HTR-8/SVneo (cell line): ENCODE measurements around the gene FBXW7.

ENCODE experiments used
- DNase-seq: peaks from one replicate; pipeline ENCODE4 v3.0.0; 2011; ENCODE audit warnings: low spot score, mixed read lengths; ENCODE audit not compliant: insufficient read length
- FAIRE-seq: peaks from 2 replicates; lab custom pipeline; 2011; peaks lifted over from hg19 to GRCh38; lab: Jason Lieb, UNC

FBXW7 gene

DNA sequence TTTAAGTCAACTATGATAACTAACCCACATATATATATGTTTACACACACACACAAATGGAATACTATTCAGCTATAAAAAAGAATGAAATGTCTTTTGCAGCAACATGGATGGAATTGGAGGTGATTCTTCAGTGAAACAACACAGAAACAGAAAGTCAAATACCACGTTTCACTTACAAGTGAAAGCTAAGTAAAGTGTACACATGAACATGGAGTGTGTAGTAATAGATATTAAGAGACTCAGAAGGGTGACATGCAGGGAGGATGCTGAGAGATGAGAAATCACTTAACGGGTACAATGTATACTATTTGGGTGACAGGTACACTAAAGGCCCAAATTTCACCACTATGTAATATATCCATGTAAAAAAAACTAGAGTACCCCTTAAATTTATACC lies 146.5 kb downstream of the FBXW7 start:
- DNase-seq, result no peak
- no peak for FAIRE-seq

DNA sequence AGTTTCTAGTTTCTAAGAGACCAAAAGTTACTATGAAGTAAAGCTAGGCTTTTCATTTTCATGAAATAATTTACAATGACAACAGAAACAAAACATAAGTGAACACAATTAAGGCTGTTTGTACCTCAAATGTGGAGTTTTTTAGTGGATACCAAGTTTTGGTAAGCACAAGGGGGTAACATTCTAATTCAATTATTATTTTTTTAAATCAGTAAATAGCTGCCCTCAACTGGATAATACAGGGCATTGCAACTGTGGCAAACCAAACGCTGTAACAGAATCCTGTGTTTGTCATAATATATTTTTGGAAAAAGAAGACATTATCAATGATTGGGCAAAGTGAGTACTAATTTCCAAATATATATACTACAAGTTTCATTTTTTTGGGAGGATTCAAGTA lies 150.3 kb downstream of the FBXW7 start:
- FAIRE-seq (no peak), DNase-seq (no peak)

DNA sequence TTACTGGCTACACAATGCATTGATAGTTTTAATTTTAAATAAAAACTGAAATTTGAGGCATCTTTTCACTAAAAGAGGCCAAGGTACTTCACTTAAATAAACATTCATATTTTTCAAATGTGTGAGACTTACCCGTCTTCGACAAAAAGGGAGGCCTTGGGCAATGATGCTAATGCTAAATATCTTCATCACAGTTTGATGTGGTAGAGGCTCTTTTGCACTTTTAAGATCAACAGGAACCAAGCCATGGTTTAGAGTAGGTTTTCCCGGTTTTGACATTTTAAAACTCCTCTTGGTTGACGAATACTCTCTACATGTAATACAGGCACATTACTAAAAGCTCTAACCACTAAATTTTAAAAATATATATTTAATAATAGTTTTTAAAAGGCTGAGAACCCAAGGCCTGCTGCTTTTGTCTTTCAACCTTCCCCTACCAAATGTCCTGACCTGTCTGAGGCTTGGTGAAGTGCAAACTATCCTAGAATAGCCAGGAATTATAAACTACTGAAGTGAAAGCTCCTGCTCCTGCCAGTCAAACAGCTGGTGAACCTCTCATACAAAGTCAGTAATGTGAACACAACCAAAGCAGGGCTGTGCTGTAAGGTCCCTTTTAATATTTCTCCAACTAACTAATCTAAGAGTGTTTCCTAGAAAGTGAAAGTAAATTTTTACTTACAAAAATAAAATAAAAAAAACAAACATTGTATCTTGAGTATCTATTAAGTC lies 153.7 kb downstream of the FBXW7 start:
- FAIRE-seq (no peak), DNase-seq (no peak)

DNA sequence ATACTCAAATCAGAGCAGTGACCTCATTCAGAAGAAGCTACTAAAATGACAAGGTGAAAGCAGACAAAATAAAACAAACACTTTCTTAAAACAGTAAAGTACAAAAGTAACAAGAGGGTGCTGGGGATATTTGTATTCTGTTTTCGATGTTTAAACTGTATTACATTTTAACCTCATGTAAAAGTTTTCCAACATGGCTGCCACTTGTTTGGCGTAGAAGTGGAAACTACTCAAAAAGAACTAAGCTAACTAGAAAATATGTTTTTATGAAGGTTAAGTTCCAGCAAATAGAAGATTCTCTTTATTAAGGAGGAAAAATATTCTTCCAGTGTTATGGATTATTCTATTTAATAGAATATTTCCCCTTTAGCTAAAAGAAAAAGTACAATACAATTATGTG lies 155.0 kb downstream of the FBXW7 start:
- no peak for DNase-seq
- no peak for FAIRE-seq

DNA sequence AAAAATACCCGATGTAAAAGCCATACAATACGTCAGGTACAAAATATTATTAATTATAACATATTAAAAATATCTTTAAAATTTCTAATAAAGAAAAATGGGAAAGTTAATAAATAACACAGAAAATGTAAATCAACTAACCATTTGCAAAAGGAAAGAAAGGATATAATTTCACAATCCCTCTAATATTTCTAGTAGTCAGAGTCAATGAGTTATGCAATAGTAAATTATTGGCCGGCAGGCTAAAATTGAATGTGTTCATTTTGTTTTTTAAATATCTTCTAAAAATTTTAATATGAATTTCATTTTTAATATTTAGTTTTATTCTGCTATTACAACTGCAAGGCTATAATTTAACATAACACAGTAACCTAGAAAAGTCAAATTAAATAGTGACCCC lies 155.7 kb downstream of the FBXW7 start:
- FAIRE-seq (no peak), DNase-seq (no peak)

DNA sequence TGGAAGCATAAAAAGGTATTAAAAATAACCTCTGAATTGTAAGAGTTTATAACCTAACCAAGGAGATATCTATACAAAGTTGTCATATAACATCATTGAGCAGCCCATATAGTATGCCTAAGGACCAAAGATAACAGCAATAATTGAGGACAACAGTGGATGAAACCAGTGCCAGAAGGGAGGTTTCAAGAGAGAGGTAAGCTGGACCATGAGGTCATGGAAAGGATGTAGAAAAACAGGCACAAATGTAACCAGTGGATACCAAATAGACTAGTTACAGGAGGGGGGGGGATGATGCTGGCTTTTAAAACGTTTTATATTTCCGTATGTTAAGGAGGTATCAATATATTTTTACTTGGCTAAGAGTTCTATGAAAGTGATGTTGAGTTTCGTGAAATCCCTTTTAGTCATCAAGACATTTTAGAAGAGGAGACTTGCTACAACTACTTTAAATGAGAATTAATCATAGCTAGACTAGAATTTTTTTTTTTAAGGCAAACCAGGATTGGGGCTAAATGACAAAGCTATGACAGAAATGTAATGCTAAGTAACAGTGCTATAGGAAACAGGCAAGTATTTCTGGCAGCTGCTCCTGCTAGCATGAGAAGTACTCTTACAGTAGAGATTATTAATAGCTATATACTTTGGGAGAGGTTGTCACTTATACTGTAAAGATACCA lies 161.1 kb downstream of the FBXW7 start:
- DNase-seq, result no peak
- no peak for FAIRE-seq

DNA sequence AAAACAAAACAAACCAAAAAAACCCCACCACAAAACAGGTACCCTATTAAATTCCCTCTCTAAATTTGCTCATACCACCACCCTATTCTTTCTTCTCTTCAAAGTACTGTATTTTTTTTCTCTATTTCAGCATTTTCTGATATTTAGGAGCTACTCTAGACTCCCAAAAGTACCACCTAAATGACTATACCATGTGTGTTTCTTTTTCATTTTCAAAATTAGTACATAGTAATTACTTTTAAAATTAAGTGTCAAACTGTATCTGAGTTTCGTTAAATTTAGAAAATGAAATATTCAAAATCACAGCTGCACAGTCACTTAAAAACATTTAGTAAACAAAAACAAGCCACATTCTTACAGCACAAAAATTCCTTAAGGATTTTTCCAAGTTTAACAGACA lies 161.7 kb downstream of the FBXW7 start:
- DNase-seq (no peak), FAIRE-seq (no peak)

DNA sequence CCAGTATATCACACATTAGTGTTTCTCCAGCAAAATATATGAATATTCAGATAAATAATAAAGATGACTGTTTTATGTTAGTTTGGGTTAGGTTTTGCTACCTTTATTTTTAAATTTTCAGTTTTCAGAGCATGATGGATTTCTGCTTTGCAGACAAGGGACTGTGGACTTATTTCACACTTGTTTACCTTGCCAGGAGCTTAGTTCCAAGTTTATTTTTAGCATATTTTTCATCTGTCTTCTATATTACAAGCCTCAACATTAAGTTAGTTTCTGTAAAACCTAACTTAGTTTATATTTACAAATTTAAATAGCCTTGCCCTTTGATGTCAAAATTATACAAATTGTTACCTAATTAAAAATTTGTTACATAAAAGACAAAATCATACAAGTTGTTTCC lies 163.4 kb downstream of the FBXW7 start:
- FAIRE-seq (no peak), DNase-seq (no peak)

DNA sequence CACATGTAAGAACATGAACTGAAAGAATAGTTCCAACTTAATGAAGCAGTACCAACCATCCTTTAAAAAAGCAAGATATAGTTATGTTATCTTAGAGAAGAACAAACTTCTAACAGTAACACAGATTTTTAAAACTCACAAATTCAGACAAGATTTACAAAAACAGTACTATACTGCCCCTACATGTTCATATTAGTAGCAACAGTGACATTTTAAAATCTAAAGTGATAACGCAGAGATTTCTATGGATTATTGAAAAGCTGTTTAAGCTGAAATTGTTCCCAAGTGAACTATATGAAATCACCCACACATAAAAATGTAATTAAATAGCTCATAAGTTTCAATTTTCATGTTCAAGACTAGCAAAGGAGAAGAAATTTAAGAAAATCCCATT lies 166.0 kb downstream of the FBXW7 start:
- FAIRE-seq (no peak), DNase-seq (no peak)

DNA sequence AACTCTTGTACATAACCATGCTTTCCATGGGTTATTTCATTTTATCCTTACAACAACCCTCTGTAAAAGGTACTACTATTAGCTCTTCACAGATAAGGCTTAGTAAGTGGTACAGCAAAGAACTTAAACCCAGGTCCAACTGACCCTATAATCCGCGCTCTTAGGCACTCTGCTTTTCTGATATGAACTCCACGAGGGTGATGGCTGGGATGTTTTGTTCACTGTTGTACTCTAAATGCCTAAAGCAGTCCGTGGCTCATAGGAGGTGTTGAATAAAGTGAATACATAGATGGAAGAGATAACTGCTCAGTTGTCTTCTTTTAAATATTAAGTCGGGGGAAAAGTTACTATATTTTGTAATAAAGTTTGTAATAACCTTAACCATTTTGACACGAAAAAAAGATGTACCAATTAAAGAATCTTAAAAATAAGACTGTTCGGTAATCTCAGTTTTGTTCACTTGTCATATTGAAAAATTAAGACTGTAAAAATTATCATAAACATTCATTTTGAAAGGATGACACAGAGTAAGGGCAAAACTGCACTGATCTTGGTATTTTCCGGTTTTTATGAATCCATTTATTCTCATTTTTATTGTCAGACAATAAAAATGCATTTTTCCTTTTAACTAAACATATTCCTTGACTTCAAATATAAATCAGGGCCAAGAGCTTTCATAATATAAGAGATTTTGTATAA lies 166.5 kb downstream of the FBXW7 start:
- no peak for FAIRE-seq
- no peak for DNase-seq

DNA sequence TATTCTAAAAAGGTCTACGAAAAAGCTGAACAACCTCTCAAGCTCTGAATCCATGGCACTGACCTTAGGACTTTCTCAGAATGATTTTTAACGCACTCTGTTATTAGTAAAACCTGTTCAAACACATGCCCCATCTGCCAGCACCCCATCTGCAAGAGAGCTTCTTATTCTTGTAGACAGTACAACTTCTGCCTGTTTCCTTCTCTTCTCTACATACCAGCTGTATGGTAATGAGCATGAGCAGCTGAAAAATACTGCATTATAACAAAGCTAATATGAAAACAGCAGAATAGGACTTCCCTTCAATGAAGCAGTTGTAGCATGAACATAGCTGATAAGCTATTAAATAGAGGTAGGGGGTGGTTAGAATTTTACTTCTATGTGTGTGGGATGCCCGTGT lies 167.9 kb downstream of the FBXW7 start:
- no peak for FAIRE-seq
- no peak for DNase-seq

DNA sequence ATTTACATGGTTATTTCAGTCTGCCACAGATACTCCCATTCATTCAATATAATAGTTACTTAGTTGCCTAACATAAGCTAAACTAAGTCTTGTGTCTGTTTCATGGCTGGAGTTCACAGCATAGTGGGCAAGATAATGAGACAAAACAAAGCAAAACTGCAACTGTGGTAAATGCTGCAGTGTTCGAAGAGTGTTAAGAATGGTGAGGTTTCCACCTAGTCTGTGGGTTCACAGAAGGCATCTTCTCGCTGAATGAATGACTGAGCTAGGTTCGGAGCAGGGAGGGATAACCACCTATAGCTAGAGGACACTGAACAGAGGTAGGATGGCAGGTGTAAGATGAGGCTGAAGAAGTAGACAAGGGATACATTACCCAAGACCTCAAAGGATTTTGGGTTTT lies 171.0 kb downstream of the FBXW7 start:
- DNase-seq, result no peak
- FAIRE-seq, result peak; percentile 44

DNA sequence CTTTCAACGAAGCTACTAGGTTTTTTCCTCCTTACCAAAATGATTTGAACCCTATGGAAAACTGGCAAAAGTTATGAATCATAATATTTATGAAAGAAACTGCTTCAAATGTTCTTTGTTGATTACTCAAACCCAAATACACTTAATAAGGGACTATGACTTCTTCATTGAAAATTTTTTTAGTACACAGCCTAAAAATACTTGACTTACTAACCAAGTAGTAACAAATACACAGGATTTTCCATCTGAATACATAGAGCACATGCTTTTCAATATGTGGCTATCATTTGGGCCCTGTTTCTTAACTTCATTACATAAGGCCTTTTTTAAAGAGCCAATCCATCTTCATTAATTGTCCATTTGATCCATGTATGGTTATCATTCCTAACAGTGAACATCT lies 171.5 kb downstream of the FBXW7 start:
- DNase-seq, result no peak

DNA sequence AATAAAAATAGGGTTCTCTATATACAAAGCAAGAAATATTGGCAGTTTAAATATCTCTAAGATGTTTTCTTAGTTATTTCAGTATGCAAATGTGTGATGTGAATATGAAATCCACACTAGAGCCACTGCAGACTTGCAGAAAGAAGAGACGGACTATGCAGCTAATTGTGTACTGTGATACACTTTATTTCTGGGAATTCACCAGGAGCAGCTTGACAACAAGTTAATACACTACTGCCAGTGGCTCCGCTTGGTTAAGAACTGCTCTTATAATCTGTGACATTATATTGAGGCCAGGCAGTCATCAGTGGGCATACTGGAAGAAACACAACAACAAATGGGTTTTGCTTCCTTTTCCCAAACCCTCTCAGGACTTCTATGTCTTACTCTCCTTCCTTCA lies 172.0 kb downstream of the FBXW7 start:
- no peak for DNase-seq
- no peak for FAIRE-seq

More for the DNA sequence above, 171.5 kb downstream of the FBXW7 start:
- no peak for FAIRE-seq

DNA sequence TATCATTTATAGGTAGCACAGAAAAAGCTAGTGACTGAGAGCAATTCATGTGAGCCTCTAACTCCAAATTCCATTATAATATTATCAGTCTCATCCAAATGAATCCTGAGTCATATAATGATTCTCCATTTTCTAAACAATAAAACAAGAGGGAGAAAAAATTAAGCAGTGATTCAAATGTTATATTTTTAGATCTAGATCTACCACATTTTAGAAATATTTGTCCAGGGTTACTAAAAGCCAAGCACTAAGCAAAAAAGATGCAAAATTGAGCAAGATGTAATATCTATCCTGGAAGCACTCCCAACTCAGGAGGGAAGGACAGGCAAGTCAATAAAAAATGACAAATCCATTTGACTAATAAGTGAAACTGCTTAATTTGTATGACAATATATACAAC lies 172.8 kb downstream of the FBXW7 start:
- no peak for FAIRE-seq

DNA sequence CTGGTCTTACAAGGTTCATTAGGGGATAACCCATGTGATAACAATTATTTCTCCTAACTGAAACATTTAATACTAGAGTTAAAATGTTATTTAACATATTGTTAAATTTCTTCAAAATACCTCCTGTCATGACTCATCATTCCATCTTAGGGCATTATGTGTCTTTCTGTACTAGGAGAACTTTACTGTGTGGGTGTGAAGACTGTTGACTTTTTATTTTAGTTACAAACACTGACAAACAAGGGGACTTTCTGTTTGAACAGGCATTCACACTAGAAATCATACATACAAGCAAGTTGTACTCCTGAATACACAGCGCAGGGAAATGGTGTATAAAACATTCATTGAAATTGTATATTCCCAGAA lies 175.9 kb downstream of the FBXW7 start:
- no peak for FAIRE-seq
- DNase-seq, result no peak

More for the DNA sequence above, 172.8 kb downstream of the FBXW7 start:
- no peak for DNase-seq

DNA sequence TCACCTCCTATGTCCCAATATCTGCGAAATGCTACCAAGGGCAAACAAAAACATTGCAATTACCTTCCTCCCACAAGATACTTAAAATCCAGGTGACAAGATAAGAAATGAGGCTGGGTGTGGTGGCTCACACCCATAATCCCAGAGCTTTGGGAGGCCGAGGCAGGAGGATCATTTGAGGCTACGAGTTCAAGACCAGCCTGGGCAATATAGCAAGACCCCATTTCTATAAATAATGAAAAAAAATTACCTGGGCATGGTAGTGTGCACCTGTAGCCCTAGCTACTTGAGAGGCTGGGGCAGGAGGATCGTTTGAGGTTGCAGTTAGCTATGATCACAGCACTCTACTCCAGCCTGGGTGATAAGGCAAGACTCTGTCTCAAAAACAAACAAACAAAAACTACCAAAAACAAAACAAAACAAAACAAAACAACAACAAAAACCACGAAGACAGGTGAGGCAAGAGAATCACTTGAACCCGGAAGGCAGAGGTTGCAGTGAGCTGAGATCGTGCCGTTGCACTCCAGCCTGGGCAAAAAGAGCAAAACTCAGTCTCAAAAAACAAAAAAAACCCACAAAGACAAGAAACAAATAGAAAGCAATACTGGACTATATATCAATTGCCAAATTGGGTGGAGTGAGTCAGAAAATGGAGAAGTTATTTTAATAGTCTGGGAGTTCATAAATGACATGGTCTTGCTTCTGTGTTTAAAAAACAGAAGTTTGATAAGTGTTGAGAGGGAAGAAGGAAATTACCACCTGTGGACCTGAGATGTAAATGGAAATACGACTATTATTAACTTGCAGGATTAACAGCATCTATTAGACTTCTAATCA lies 176.5 kb downstream of the FBXW7 start:
- DNase-seq (no peak), FAIRE-seq (no peak)

DNA sequence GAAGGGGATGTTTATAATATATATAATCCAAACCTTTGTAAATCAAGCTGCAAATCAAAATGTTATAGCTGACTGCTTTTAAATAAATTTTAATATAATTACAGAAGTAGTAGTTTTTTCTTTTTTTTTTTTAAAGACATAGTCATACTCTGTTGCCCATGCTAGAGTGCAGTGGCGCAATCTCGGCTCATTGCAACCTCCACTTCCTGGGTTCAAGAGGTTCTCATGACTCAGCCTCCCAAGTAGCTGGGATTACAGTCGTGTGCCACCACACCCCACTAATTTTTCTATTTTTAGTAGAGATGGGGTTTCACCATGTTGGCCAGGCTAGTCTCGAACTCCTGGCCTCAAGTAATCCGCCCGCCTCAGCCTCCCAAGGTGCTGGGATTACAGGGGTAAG lies 178.7 kb downstream of the FBXW7 start:
- no peak for FAIRE-seq
- DNase-seq, result no peak

DNA sequence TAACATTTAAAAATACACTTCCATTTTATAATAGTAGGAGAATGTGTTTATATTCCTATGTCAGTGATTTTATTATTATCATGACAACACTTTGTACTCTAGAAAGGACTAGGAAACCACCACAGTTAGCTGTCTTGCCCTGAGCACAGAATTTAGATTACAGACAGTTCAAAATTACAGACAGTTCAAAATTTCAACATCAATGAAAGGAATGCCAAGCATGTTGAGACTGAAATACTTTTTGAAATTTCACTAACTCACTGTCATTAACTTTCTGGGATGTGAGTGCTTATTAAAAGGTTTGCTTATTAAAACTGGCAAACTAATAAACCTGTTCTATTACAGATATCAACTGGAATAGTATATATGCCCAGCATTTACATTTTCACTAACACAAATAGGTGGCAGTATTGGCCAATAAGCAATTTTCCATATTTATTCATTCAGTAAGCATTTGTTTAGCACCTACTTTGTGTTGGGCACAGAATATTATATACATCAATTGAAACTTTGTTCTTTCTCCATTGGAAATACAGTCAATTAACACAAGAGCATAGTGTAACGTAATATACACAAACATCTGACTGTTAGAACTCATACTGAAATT lies 179.4 kb downstream of the FBXW7 start:
- FAIRE-seq, result no peak
- no peak for DNase-seq

DNA sequence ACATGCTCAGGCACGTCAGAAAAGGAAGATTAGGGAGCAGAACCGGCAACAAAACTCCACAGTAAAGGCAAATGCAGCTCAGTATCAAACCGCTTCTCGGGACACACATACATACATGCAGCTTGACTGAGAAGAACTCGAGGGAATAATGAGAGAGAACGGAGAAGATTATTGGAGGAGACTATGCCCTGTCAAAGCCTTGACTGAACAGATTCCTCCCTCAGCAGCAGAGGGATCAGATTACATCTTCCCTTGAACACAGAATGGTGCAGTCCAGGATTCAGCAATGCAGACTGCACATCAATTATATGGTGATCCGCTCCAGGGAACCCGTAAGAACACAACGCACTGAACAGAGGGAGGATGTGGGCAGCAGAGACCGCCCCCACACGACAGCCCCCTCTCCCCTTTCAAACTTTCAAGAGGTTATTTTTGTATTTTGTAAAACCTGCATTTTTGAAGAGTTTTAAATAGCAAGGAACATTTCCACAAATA lies 183.2 kb downstream of the FBXW7 start:
- DNase-seq (peak; percentile 69), FAIRE-seq (peak; percentile 95)
